Glutamatergic neuron (in vitro differentiated cells): ENCODE results near the gene CACNA1H. TPM values are rescaled to one million over a fixed set of nuclear protein-coding genes. Genes with fewer than 3 reads are reported as not detected.

Source experiments
- DNase-seq: peaks from one replicate; pipeline ENCODE4 v3.0.0; 2022
- H3K27ac Mint-ChIP-seq: one replicate; pipeline ENCODE4 v1.8.0; 2020; ENCODE audit warnings: mild to moderate bottlenecking, mixed read lengths, inconsistent platforms; ENCODE audit not compliant: unreplicated experiment
- H3K27me3 Mint-ChIP-seq: one replicate; pipeline ENCODE4 v1.8.0; 2020; ENCODE audit warnings: mild to moderate bottlenecking, moderate library complexity, mixed read lengths, inconsistent platforms; ENCODE audit not compliant: unreplicated experiment
- H3K36me3 Mint-ChIP-seq: one replicate; pipeline ENCODE4 v1.8.0; 2020; ENCODE audit warnings: mild to moderate bottlenecking, mixed read lengths, inconsistent platforms; ENCODE audit not compliant: unreplicated experiment
- H3K4me1 Mint-ChIP-seq: one replicate; pipeline ENCODE4 v1.8.0; 2020; ENCODE audit warnings: mild to moderate bottlenecking, low read depth, mixed read lengths, inconsistent platforms; ENCODE audit not compliant: unreplicated experiment
- H3K4me3 Mint-ChIP-seq: one replicate; pipeline ENCODE4 v1.8.0; 2020; ENCODE audit warnings: mild to moderate bottlenecking, mixed read lengths, inconsistent platforms; ENCODE audit not compliant: unreplicated experiment
- H3K9me3 Mint-ChIP-seq: one replicate; pipeline ENCODE4 v1.8.0; 2020; ENCODE audit warnings: mild to moderate bottlenecking, moderate library complexity, mixed read lengths, inconsistent platforms; ENCODE audit not compliant: unreplicated experiment
- CTCF ChIP-seq: fragments of 200-600 bp; sonication (generic); IDR thresholded peaks from one replicate; pipeline ENCODE4 v1.5.0; 2021; ENCODE audit not compliant: partially characterized antibody, unreplicated experiment
- total RNA-seq: library from RNA; stranded (reverse); fragmentation: NEBNext Ultra II Directional; extraction: Animal tissue kit (Norgen Biotek cat#: 25700); gene quantifications from one replicate; pipeline ENCODE4 v1.2.1, GENCODE V29; 2021; ENCODE audit not compliant: unreplicated experiment

CACNA1H gene
- total RNA-seq, 1 donor from 2014 or later: 161 TPM

DNA sequence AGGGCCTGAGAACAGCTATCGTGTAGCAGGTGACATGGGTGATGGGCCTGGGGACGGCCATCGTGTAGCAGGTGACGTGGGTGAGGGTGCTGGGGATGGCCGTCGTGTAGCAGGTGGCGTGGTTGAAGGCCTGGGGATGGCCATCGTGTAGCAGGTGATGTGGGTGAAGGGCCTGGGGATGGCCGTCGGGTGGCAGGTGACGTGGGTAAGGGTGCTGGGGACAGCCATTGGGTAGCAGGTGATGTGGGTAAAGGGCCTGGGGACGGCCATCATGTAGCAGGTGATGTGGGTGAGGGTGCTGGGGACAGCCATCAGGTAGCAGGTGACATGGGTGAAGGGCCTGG lies 118.4 kb downstream of the CACNA1H start:
- Mint-ChIP-seq H3K9me3 (peaks cover 12% of the 10 kb centered on the region), H3K4me3 (no peak overlapping the region), H3K27me3 (peaks cover 7% of the 10 kb centered on the region), H3K4me1 (peaks cover 2% of the 10 kb centered on the region), H3K36me3 (no peaks in the 10 kb centered on the region), H3K27ac (no peak overlapping the region)
- TF ChIP-seq CTCF: no peak
- DNase-seq: no peak

Other genes with a start within 250 kb of the CACNA1H start
- gene LMF1, start 182.1 kb upstream of the CACNA1H start, total RNA-seq: 17.4 TPM
- gene SOX8, start 171.3 kb upstream of the CACNA1H start, total RNA-seq: 7.0 TPM
- gene SSTR5, start 80.4 kb upstream of the CACNA1H start, total RNA-seq: 1.3 TPM
- not detected for gene C1QTNF8, start 56.9 kb upstream of the CACNA1H start, total RNA-seq
- not detected for gene TPSG1, start 72.2 kb downstream of the CACNA1H start, total RNA-seq
- gene TPSB2, start 77.1 kb downstream of the CACNA1H start, total RNA-seq: not detected
- gene TPSAB1, start 87.6 kb downstream of the CACNA1H start, total RNA-seq: not detected
- gene TPSD1, start 103.0 kb downstream of the CACNA1H start, total RNA-seq: not detected
- 256 TPM for gene UBE2I, start 156.5 kb downstream of the CACNA1H start, total RNA-seq
- 26.7 TPM for gene BAIAP3, start 180.5 kb downstream of the CACNA1H start, total RNA-seq
- 52.5 TPM for gene TSR3, start 198.8 kb downstream of the CACNA1H start, total RNA-seq
- 50.5 TPM for gene GNPTG, start 198.8 kb downstream of the CACNA1H start, total RNA-seq